Kidney tubule cell (primary cell): Measurements from ENCODE around the gene CD38.
A peak's percentile ranks its signal among the peaks of the same experiment; 100 is the strongest.
"Not testable (repeated sequence)": the region's sequence is repeated elsewhere in the genome, so short reads cannot be mapped to it uniquely, and the experiment has no call there.

ENCODE experiments used
- DNase-seq: peaks from one replicate; pipeline ENCODE4 v3.0.0-alpha.2; 2018; ENCODE audit warnings: low spot score

The CD38 gene

DNA sequence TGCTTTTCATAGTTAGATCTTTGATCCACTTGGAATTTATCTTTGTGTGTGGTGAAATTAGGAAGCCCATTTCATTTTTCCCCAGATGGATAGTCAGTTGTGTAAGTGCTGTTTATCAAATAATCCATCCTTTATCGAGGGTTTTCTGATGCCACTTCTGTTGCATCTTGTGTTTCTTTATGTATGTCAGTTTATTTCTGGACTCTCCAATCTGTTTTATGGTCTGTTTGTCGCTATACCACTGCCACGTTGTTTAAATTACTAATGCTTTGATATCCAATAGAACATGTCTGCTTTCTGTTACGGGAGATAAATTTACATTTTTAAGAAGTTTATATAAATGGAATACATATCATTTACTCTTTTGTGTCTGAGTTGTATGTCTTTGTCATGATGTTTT is 21.0 kb downstream of the CD38 start:
- DNase-seq: no peak

DNA sequence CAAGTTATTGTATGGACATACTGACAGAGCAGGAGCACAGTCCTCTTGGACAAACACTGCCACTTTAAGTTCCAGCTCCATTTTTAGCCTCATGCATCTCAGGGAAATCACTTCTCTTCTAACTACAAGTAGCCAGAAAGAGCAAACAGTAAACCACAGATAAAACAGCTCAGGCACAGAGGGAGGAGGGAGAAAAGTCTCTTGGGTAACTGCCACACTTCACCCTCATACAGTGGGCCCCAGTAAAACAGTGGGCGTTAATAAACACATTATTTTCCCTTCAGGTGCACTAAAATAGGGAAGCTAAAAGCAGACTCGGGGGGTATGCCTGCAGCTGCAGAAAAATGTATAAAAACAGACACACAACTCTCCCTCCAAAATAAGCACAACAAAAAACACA is 21.6 kb downstream of the CD38 start:
- no peak for DNase-seq

DNA sequence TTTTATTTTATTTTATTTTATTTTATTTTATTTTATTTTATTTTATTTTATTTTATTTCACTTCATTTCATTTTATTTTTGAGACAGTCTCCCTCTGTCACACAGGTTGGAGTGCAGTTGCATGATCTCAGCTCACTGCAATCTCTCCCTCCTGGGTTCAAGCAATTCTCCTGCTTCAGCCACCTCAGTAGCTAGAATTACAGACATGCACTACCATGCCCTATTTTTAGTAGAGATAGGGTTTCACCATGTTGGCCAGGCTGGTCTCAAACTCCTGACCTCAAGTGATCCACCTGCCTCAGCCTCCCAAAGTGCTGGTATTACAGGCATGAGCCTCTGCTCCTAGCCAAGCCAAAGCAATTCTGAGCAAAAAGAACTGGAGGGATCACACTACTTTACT is 24.4 kb downstream of the CD38 start:
- DNase-seq: not testable (repeated sequence)

DNA sequence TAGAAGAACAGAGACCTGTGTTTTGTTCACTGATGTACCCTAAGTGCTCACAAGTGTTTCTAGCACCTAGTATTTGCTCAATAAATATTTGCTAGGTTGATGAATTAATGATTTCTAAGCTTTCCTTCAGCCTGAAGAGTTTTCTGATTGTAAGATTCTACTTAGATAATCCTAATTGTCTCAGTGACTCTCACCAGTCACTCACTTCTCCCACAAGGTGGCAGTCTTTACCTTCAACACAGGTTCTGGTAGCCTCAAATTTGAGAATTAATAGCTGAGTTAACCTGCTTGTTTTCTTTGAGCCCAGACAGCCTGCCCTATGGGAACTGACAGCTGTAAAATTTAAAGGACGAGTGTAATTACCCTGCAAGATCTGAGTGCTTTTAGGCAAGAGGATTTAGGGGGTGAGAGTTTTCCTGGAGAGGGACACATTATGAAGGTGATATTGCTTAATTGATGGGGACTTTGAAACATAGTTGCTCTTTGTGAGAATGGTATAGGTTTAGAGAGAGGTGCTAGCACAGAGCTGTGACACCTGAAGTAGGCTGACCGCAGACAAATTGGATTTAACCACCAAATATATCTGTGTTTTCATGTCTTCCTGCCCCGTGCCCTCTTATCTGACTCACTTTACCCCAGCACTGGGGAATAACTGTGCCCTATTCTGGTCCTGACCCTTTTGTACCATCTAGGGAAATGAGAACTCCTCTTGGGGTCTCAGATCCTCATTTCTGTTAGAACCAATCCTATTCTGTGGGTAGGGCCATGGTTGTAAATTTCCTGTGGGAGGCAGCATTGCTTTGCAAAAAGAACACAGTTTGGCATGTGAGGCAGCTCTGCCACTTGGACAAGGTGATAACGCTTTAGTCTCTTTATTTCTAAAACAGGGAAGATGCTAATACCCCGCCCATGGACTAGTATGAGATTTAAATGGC is 27.7 kb downstream of the CD38 start:
- DNase-seq: peak; percentile 71

DNA sequence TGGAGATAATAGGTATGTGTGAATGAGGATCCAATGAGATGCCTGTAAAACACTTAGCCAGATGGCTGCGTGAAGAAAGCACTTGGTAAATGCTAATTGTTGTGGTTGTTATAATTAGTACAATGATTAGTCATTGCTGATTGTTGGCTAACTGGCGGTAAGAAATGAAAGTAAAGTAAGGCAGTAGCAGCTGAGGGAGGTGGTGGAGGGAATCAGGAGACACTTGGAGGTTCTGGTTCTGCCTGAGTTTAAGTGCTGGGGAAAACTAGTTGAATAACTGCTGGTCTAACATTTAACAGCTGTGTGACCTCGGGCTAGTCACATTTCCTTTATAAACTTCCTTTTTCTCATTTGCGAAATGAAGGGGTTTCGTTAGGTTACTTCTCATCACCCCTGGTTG is 30.9 kb downstream of the CD38 start:
- no peak for DNase-seq

DNA sequence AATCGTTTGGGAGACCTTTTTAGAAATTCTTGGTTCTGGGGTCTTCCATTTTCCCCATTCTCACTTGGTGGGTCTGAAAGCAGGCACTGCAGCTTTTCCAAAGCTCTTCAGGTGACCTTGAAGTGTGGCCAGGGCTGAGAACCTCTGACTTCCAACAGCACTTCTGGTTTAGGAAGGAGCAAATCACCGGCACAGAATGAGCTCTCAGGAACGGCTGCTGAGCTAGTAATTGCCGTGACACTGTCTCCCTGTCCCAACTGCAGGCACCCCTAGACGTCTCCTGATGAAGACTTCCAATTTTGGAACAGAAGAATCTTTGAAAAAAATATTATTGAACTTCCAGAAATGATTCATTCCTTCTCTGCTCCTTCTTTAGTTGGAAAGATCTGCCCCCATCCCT is 31.3 kb downstream of the CD38 start:
- no peak for DNase-seq

DNA sequence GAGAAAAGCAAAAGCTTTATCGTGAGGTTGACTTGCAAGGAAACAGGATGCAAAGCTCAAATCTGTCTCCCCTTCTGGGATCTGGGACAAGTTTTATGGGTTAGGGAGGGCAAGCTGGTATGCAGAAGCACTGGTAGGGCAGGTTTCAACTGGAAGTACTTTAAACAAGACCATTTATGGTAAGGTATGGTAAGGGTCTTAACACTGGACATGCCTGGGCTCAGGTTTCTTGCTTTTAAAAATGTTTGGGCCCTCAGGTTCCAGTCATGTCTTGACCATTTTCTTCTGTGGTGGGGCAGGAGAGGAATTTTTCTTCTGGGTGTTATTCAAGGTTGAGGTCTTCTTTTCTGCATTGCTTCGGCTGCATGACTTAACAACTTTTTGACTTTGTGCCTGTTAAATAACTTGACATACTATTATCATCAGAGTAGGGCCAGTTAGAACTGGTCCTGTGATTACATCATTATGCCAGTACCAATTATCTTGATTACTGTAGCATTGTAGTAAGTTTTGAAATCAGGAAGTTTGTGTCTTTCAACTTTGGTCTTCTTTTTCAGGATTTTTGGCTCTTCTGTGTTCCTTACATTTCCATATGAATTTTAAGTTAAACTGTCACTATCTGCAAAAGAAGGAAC is 33.7 kb downstream of the CD38 start:
- no peak for DNase-seq

DNA sequence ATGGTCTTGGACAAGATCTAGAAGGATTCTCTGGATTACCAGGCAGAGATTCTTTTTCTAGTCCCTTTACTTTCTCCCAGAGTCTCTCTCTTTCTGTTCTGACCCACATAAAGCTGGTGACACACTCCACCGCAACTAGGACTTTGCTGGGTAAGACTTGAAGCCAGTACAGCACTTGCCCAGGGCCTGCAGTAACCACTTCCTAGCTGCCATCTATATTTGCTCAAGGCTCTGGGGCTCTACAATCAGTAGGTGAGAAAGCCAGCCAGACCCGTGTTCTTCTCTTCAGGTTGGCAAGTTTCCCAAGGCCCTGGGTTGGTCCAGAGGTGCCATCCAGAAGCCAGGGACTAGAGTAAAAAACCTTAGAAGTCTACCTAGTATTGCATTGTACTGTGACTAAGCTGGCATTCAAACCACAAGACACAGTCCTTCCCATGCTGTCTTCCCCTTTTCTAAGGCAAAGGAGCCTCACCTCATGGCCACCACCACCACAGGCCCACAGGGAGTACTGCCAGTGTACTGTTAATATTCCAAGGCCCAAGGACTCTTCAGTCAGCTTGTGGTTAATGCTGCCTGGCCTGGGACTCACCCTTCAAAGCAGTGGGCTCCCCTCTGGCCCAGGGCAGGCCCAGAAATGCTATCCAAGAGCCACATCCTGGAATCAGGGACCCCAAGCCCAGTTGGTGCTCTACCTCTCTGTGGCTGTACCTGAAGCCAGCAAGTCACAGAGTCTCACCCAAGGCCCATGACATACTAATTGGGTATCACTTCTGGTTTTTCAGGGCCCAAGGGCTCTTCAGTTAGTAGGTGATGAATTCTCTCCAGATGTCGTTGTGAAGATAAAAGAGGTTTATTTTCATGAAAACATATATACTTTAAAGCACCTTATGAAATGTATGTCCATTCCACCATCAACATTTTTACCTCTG is 54.7 kb downstream of the CD38 start:
- peak; percentile 39 for DNase-seq

DNA sequence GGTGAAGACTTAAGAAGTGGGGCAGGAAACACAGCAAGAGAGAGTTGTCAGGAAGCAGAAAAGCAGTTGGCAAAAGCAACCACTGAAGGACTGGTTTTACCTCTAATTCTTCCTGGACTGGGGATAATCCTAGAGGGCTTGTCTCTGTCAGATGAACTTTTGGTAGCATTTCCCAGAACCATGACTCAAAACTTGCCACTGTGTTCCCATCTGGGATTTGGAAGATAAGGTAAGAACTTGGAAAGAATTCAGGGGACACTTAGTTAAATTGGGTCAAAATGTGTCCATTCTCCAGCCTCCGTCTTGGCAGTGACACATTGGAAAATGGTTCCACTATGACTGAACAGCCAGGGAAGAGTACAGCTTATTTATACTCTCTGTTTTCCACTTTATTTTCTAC is 55.7 kb downstream of the CD38 start:
- no peak for DNase-seq

DNA sequence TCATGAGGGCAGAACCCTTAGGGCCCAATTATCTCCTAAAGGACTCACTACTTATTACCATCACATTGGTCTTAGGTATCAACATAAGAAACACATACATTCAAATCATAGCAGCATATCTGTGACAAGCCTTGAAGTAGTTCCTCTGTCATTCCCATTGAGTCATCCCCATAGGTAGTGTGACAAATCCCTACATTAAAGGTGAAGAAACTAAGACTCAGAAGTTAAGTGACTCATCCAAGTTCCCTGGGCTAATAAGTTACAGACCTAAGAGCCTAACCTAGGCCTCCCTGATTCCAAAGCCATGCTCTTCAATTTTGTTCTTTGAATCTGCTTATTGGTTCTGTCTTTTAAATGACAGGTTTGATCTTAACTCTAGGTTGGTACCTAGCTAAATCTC is 58.2 kb downstream of the CD38 start:
- peak; percentile 89 for DNase-seq

DNA sequence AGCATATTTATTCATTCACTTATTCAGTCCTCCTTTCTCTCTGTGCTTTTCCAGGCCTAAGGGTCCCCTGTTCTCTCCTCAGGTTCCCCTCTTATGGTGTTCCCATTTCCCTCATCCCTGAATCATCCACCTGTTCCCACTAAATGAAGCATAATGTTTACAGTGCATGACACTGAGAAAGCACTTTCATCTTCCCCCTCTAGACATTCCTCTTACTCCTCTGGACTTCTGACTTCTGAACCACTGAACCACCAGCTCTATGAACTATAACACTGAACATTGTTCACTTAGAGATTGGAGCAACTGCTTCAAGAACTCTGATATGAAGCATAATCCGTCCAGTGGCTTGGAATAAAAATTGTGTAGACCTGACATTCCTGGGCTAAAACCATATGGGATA is 59.5 kb downstream of the CD38 start:
- peak; percentile 55 for DNase-seq

DNA sequence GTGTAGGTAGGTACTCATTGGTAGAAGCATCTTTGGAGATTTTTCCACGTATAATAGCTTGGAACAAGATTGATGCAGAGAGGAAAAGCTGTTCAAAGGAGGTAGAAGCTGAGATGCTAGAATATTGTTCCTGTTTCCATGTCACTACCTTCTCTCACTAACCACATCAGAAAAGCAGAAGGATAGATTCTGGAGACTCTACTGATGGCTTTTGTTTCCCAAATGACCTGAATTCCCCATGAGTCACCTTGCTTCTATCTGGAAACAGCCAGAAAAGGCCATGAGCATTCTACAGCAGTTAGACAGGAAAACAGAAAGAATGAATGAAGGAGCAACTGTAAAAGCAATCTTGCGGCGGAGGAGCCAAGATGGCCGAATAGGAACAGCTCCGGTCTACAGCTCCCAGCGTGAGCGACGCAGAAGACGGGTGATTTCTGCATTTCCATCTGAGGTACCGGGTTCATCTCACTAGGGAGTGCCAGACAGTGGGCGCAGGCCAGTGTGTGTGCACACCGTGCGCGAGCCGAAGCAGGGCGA is 63.1 kb downstream of the CD38 start:
- peak; percentile 48 for DNase-seq

DNA sequence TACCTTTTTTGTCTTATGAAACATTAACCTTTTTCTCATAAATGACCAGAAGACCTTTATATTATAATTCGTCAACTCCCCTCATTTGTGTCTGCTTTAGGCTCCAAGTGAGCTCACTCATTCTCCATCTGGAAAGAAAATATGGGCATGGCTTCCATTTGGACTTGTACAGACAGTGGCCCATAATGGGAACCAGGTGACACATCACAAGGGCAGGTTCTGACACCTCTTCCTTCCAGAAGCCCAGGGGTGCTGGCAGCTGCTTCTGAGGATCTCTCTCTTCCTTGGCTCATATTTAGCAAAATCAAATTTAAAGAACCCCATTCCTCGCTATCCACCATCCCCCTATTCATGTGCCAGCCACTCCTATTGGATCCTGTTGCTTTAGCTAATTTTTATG is 69.6 kb downstream of the CD38 start:
- no peak for DNase-seq

DNA sequence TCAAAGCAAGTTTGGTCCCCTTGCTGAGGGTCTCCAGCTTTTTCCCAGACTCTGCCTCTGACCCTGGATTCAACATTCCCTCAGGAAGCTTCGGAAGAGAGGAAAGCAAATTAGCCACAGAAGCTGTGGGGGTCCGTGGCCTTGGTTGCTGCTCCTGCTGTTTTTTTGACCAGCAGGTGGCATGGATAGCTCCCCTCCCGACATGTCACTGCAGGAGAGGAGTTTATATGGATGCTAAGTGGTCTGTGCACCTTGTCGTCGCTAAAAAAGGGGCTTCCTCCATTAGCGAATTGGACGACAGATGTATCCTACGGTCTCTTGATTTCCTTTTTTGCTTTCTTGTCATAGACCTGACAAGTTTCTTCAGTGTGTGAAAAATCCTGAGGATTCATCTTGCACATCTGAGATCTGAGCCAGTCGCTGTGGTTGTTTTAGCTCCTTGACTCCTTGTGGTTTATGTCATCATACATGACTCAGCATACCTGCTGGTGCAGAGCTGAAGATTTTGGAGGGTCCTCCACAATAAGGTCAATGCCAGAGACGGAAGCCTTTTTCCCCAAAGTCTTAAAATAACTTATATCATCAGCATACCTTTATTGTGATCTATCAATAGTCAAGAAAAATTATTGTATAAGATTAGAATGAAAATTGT is 70.2 kb downstream of the CD38 start:
- DNase-seq: peak; percentile 35

DNA sequence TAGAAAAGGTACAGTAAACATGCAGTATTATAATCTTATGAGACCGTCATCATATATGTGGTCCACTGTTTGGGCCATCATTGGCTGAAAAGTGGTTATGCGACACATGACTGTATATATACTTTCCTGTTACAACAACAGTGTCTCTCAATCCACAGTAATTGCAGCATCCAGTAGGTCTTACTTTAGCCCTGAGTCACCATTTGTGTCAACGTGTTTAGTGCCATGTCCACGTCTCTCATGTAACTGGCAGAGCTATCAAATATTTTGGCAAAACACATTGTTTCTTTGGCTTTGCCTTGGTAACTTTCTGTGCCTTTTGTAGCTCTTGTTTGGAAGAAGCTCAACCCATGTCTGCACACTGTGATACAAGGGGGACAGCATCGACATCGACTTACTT is 73.8 kb downstream of the CD38 start:
- DNase-seq: no peak

DNA sequence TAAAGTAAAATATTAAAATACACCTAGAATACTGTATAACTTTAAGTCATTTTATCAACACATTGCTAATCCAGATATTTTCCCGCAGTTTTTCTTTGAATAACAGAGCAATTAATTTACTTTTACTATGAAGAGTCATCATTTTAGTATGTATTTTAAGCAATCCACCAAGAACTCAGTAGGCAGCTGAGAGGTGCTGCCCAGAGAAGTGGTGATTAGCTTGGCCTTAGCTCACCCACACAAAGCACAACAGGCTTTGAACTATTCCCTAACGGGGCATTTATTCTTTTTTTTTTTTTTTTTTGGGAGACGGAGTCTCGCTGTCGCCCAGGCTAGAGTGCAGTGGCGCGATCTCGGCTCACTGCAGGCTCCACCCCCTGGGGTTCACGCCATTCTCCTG is 74.4 kb downstream of the CD38 start:
- no peak for DNase-seq

DNA sequence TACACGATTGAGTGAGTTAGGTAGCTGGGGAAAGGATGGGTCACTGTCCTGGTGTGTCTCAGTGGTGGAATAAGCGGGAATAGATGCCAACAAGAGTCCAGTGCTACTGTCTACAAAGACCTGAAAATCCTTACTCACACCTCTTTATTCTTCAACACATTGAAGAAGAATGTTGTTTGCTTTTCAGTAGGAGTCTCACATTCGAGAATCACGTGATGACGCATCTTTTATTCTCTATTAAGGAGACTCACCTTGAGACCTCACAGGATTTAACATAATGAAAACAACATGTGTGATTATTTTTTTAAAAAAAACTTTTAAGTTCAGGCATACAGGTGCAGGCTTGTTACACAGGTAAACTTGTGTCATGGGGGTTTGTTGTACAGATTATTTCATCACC is 75.2 kb downstream of the CD38 start:
- no peak for DNase-seq

DNA sequence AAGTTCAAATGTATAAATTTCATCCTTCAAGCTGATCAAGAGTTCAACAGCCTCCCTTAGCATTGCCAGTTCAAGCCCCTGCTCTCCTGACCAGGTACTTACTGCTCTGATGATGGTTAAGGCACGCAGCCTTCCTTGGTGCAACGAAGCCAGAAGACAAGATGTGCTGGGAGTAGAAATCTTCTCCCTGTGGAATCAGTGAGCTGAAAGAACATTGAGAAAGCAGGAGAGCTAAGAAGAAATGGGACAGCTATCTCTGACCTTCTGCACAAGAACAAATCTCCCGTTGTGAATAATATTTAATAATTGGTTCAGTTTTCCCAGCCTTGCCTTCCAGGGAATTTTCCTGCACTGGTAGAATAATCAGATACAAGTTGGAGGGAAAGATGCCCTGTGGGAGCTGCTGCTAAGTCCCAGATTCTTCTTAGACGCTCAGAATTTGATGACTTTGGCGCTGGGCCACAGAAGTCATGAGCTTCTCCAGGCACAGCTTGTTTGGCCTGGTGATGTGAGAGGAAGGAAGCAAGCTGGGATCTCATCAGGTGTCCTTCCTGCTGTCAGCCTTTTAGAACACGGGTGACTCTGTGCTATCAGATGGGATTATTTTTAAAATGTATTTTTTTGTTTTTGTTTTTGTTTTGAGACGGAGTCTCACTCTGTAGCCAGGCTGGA is 77.8 kb downstream of the CD38 start:
- DNase-seq: no peak

DNA sequence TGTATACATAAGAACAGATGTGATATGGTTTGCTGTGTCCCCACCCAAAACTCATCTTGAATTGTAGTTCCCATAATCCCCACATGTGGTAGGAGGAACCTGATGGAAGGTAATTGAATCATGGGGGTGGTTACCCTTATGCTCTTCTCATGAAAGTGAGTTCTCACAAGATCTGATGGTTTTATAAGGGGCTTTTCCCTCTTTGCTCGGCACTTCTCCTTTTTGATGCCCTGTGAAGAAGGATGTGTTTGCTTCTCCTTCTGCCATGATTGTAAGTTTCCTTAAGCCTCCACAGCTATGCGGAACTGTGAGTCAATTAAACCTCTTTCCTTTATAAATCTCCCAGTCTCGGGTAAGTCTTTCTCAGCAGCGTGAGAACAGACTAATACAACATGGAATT is 83.1 kb downstream of the CD38 start:
- not testable (repeated sequence) for DNase-seq

DNA sequence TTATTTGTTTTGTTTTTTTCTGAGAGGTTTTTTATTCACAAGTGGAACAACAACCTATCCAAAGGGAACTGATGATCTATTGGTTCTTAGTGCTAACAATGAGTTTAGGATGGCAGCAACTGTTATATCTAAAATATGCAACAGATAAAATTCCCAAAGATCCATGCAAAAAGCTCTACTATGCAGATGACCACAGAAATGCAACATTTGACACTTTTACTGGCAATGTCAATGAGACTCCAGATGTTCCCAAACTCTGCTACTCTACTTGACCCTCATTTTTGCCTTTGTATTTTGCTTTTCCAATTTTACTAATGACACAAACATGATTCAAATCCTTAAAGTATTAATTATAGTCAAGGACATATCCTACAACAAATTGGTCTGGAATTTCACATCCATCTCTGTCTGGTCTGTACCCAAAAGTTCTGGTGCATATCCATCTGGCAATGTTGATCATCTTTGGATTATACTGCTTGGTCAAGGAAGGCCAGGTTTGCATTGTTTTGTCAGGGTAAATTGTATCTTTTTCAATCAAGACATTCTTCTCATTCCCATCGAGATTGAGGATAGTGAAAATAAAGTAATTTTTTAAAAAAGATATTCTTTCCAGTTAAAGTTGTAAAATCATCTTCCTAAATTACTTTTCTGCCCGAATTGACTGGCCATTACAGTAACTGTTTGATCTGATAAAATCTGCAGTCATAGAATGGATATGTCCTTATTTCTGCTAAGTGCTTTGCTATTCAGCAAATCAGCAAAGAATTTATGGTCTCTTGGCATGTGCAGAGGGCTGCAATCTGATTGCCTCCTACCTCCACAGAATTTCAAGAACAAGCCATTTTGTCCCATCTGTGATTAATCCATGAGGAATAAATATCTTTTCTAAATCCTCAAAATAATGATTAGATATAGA is 86.8 kb downstream of the CD38 start:
- DNase-seq: no peak
